NCI-H526 treated with DMSO at 0.1 percent for 48 hours (cell line): ENCODE results near the gene DLG2.

Experiments
- DNase-seq: peaks from one replicate; lab custom pipeline; 2025; lab: John Stamatoyannopoulos, UW

Gene DLG2

DNA sequence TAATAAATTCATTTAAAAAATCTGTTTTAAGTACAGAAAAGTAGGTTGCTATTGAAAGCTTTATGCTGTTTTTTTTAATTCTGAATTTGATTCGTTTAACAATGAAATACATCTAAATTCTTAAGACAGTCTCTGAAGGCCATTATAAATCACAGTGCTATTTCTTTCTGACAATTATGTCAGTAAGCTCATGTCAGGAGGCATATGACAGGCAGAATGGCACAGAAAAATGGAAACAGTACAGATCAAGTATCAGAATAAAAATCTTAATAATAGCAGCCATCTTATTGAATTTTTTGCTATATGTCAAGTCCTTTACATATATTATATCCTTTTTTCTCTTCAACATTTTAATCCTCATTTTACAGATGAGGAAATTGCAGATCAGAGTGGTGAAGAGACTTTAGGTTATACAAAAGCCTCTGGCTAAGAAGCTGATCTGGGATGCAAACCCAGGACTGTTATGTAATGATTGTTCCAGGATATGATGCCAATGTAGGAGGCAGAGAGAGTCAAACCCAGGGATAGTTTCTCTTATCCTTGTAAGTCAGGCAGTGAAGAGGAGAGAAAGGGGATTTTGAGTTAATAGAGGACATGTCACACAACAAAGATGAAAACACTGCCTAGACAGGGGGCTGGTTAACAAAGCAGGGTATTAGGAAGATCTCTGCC, 2057.9 kb downstream of the DLG2 start:
- DNase-seq = no peak

DNA sequence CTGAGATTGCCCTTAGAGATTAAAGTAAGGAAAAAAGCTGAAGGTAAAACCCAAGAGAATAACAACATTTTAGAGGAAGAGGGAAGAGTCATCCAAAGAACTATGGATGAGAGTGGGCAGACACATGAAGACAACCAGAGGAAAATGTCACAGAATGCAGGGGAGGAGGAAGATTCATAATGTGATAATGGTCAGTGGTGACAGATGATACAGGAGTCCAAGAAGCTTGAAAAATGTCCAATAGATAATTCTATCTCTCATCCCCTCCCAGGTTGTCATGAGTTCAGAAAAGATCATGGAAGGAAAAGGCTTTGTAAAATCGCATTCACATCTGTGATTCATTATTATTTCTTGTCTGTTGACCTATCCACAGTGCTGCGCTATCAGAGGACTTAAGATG, 2058.6 kb downstream of the DLG2 start:
- no peak for DNase-seq

DNA sequence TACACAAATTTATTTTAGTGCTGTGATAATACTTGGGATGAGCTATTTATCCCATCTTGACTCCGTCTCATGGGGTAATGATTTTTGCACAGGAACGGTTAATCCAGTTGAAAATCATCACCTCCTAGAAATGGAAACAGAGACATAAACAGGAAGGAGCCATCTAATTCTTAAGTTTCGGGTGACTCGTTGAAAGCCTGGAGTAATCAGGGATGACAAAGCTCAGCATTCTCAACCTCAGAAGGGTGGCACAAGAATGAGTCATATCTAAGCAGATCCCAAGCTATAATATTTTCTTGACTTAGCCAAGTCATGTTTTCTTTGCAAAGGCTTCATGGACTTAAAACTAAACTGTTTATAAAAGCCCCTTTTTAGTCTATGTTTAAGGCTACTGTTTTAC, 2060.2 kb downstream of the DLG2 start:
- no peak for DNase-seq

GRCh38 chr11:83564870-83565269, 2062.3 kb downstream of the DLG2 start:
- DNase-seq = no peak

DNA sequence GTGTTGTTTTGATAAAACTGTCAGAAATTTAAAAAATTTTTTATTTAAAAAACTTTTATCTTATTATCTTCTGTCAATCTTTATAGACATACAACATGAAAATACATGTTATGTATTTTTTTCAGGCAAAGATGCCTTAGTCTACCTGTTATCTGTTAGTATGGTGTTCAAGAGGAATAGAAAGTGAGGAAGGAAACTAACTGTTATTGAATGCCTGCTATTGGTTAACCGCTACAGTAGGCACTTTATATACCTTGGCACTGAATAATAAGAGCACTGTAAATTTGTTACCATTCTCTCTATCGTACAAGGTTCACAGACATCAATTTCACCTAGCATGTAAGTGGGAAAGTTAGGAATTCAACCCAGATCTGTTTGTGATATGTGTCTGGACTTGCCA, 2068.9 kb downstream of the DLG2 start:
- no peak for DNase-seq

DNA sequence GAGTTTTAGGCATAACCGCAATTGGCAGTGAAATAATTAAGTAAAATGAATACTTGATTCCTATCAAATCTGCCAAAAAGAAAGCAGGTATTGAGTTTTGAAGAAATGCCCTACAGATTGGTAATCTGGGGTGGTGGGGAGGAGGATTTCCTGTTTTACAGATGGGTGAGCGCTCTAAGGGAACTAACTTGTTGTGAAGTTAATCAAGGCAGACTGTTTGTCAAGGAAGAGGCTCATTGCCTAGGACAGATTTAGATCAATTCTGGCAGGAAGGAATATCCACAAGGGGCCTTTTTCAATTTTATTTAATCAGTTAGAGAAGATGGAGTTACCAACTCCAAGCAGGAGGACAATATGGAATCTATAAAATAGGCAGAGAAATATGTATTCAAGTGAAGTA, 2069.5 kb downstream of the DLG2 start:
- DNase-seq = no peak

DNA sequence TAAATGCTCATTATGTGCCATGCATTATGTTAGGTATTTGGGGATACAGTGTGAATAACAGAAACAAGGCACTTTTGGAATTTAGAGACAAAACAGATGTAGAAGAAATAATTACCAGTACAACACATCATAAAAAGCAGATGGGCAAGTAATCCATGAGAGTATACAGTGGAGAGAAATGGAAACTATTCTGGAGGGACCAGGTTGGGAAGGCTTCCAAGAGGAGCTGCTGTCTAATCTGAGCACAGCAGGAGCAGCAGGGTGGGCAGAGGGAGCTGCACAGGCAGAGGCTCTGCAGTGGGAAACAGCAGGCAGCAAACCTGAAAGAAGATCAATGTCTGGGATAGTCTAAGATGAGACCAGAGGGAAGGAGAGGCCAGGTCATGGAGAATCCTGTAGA, 2072.3 kb downstream of the DLG2 start:
- no peak for DNase-seq

DNA sequence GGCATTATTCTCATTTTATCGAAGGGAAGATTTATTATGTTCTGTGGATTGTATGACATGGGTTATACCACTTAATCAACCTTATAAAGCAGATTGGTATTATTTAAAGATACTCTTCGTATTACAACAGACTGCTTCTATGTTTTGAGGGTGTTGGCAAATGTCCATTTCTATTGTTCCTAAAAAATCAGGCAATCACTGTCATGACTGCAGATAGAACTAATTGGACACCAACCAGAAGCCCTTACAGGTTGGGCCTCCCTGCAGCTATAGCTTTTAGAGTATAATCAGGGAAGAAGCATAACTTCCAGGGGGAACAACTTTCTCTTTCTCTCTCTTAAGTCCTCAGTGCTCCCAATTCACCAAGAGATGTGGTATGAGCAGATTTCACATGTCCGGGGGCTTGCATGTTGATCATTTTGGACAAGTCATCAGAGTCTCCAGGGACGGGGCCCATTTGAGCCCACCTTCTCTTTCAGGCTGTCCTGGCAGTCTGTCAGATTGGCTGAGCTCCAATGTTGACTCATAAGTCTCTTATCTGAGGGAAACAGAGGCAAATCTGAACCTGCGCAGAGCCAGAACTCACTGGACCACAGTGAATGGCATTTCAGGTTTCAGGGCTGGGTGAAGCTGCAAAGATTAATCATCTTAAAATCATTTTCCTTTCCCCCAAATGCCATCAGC, 2077.0 kb downstream of the DLG2 start:
- DNase-seq = no peak

DNA sequence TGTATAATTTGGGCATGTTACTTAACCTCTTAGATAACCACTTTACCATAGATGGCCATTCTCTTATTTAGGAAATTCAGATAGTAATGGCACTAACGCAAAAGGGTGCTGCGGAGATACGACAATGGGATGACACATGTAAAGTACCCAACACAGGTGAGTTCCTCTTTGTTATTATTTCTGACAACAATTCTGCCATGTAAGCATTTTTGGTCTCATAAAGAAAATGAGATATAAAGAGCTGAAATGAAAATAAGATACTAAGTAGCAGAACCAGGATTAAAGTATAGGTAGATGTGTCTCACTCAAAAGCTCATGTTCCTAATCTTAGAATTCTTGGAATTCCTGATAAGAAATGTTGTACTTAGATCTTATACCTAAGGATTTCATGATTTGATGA, 2080.8 kb downstream of the DLG2 start:
- DNase-seq = no peak

- no peak for DNase-seq
These were observed 2081.5 kb downstream of the DLG2 start for GRCh38 chr11:83545494-83546260.

DNA sequence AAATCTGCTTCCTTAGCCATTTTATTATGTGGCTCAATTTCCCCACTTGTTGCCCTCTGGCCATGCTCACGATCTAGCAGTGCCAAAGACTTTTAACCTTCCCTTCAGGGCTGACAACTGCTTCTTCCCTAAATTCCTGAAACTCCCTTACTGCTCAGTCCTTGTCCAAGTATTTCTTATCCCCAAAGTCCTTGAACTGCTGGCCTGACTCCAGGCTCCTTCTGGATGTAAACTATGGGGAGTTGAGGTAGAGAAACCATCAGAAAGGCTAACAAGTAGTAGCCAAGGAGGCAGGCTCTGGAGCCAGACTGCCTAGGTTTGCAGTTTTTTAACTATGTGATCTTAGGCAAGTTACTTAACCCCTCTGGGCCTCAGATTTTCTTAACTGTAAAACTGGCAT, 2082.3 kb downstream of the DLG2 start:
- no peak for DNase-seq

DNA sequence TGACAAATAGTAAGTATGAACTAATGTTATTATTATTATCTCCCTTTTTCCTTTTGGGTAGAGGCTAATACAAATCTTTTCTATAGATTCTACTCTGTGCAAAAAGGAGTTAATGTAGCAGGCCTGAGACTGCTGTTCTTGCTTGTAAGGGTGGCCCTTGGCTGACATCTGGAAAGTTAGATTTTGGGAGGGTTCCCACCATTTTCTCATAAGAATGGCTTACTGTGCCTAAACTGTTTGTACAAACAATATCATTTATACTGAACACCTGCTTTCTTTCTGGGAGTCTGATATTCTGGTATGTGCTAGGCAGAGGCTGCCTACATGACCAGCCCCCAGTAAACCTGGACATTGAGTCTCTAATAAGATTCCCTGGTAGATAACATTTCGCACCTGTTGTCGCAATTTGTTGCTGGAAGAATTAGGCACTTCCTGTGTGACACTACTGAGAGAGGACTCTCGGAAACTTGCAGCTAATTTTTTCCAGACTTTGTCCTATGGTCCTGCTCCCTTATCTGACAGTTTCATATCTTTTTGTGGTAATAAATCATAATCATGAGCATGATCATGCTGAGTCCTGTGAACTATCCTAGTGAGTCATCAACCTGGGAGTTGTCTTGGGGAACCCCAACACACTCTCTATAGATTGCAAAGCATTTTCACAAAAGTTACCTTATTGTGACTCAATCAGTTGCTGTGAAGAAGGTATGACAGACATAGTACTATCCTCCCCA, 2083.3 kb downstream of the DLG2 start:
- DNase-seq = no peak

DNA sequence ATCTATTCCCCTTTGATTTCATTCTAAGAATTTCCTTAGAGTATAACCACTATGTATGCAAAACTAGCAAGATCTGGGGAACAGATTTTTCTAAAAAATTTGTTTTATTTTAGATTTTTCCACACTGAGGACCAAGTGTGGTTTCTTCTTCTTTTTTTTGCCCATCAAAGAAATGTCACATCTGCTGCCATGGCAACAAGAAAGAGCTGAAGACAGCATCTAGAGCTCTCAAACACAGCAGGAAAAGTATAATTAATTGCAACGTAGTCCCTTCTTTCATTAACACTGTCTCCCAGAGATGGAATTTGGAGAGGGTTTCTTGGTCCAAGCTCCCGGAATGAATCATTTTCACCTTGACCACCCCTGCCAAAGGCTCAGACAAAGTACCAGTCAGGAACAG, 2084.3 kb downstream of the DLG2 start:
- DNase-seq = no peak

GRCh38 chr11:83540728-83541127, 2086.4 kb downstream of the DLG2 start:
- no peak for DNase-seq

DNA sequence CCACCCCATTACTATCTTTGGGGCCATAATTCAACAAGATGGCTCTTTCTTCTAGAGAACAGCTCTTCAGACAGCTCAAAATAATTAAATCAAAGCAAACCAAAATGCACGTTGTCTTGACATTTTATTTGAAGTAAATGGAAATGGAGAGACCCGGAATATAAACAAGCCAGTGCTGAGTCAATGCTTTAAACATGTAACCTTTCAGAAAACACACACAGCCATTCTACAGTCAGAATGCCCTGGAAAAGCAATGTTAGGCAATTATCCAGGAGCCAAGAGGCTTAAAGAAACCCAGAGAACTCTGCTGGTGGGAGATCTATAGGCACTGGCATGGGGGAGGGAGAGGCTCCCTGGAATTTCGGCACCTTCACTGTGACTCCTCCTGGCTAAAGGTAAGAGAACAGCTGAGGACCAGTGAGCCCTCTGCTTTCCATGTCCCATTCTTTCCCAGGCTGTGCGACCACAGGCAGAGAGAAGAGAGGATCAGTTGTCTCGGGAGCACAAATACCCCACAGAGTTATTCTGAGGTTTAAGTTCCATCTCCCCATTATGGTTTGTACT, 2086.9 kb downstream of the DLG2 start:
- DNase-seq = no peak

- no peak for DNase-seq
These were observed 2088.9 kb downstream of the DLG2 start for GRCh38 chr11:83538286-83538685.

DNA sequence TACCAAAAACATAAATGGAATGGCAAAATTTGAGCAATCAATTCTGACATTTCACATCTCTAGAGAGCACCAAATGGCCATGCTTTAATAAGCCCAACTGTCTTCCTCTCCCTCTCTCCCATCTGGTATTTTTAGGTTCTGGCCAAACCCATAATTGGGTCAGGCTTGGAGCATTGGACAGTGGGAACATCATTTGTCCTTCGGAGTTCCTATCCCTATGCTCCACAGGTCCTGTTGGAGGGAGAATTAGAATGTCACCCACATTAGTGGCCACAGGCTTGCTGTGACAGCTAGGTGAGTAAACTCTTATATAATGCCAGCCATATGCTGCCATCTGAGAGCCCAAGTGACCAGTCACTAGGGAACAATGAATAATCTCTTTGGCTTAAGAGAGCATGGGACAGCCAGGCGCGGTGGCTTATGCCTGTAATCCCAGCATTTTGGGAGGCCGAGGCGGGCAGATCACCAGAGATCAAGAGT, 2090.0 kb downstream of the DLG2 start:
- DNase-seq = no peak

DNA sequence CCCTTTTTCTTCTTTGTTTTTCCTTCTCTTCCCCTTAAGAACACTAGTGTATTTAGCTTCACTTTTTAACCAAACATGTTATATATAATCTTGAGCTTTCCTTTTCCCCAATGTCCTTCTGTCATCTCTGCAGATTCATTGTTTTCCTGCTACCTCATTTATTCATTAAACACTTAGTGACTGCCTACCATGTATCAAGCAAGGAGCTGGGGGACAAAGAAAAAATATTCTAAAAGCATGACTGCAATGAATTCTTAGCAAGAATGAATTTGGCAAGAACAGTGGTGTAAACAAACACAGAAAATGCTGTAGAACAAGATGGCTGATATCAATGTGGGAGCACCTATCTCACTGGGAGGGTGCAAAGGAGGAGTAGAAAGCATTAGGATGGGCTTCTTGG, 2094.0 kb downstream of the DLG2 start:
- no peak for DNase-seq

DNA sequence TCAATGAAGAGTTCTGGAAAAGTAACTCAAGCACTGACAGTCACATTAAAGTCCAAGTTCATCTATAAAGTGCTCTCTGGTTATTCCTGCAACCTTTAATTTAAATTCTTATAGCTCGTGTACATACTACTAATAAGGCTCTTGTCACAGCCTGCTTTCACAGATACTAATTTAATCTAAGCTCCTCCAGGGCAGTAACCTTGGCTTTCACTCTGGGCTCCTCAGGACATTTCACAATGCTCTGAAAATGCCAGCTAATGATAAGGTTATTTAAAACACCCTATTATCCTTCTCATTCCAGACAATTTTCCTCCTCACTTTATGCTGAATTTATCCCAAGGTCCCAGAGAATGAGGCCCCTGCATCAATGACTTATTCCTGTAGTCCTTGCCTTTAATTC, 2098.3 kb downstream of the DLG2 start:
- no peak for DNase-seq

- no peak for DNase-seq
These were observed 2098.9 kb downstream of the DLG2 start for GRCh38 chr11:83528225-83528624.

- DNase-seq = no peak
These were observed 2103.5 kb downstream of the DLG2 start for GRCh38 chr11:83523676-83524075.

GRCh38 chr11:83522911-83523310, 2104.2 kb downstream of the DLG2 start:
- DNase-seq = no peak
